Measurements from ENCODE around the gene SERINC2.
"Not testable (repeated sequence)": the region's sequence is repeated elsewhere in the genome, so short reads cannot be mapped to it uniquely, and the experiment has no call there.

DNA sequence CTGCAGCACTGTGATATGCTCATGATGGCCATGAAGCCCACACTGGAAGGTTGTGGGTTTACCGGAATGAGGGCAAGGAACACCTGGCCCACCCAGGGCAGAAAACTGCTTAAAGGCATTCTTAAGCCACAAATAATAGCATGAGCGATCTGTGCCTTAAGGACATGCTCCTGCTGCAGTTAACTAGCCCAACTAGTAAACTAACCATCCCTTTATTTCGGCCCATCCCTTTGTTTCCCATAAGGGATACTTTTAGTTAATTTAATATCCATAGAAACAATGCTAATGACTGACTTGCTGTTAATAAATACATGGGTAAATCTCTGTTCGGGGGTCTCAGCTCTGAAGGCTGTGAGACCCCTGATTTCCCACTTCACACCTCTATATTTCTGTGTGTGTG, 67.4 kb downstream of the SERINC2 start:
- TF ChIP-seq POLR2AphosphoS5, POLR2A, EP300 (IDR thresholded peaks at IDR 0.05): not testable (repeated sequence)
- TF ChIP-seq, protein P1, sequence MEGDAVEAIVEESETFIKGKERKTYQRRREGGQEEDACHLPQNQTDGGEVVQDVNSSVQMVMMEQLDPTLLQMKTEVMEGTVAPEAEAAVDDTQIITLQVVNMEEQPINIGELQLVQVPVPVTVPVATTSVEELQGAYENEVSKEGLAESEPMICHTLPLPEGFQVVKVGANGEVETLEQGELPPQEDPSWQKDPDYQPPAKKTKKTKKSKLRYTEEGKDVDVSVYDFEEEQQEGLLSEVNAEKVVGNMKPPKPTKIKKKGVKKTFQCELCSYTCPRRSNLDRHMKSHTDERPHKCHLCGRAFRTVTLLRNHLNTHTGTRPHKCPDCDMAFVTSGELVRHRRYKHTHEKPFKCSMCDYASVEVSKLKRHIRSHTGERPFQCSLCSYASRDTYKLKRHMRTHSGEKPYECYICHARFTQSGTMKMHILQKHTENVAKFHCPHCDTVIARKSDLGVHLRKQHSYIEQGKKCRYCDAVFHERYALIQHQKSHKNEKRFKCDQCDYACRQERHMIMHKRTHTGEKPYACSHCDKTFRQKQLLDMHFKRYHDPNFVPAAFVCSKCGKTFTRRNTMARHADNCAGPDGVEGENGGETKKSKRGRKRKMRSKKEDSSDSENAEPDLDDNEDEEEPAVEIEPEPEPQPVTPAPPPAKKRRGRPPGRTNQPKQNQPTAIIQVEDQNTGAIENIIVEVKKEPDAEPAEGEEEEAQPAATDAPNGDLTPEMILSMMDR (IDR thresholded peaks at IDR 0.05): not testable (repeated sequence)
